SK-N-DZ (cell line): ENCODE results near the gene PCMTD2. TPM values are rescaled to one million over a fixed set of nuclear protein-coding genes. Genes with fewer than 3 reads are reported as not detected.

ENCODE experiments used
- DNase-seq: peaks from one replicate; pipeline ENCODE4 v3.0.0-alpha.2; 2015; ENCODE audit warnings: low spot score
- polyA plus RNA-seq, 2 experiments: library from polyadenylated mRNA; depleted of rRNA; stranded (reverse); fragments of >200 nt; gene quantifications; 2 replicates each; pipeline ENCODE4 v1.2.3, GENCODE V29; 2014

PCMTD2 gene
- 227 and 236 TPM in 2 replicates for polyA plus RNA-seq (2014; cell fraction: cytosol; rRNA removed)
- 191 and 206 TPM in 2 replicates for polyA plus RNA-seq (2014; cell fraction: nucleus; rRNA removed)

DNA sequence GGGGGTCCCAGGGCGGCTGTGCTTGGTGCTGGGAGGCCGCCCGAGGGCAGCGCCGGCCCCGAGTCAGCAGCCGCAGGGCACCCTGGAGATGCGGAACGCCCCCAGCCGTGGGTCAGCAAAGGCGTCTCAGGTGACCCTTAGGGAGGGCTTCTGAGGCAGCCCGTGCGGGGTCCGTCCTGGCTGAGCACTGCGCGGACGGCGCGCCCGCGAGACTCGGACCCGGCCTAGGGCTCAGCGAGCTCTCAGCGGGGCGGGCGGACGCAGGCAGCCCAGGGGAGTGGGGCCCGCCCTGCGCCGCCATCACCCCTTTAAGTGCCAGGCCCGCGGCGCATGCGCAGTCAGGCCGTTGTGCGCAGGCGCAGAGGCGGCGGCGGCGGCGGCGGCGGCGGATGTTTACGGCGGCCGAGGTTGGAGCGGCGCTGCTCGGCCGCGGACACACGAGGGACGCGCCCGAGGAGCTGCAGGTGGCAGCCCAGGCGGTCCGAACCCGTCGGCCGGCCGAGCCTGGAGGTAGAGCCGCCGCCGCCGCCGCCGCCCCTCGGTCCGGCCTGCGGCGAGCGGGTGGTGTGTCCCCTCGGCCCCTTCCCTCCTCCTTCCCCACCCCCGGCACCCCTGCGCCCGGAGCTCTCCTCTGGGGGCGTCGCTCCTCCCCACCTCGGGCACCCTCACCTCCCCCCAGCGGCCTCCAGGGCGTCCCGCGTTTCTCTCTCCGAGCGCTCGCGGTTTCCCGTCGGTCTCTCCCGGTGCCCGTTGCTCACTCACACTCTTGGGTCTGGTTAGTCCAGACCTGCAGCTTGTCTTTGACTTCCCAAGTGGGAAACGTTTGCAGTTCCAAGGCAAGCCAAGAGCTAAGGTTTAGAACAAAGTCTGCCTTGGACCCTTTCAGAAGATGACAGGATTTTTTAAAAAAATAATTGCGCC lies at the start of gene PCMTD2:
TSS of gene PCMTD2 (plus strand) at position 388 of the 921 bp plus-strand sequence. CDS start 4,218 bp downstream, outside the sequence.
- DNase-seq, result peak; percentile 94

GRCh38 chr20:64206614-64207013 lies 48.9 kb upstream of the PCMTD2 start:
- no peak for DNase-seq

GRCh38 chr20:64207641-64208590 lies 47.6 kb upstream of the PCMTD2 start:
- DNase-seq, result no peak

DNA sequence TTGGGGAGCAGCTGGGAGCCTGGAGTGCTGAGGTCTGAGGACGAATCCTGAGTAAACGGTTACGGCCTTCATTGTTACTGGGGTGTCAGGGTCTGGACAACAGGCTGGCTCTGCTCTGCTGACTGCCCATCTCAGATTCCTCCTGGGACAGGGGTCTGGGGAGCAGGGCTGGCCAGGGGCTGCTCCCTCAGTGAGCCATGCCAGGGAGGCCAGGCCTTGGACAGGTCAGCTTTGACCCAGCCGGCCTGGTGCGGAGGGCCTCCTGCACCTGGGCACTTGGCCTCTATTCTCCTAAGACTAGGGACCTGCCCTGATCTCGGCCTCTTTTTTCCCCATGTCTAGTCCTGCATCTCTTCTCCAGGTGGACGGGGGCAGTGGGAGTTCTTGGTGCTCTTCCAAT lies 46.4 kb upstream of the PCMTD2 start:
- no peak for DNase-seq

DNA sequence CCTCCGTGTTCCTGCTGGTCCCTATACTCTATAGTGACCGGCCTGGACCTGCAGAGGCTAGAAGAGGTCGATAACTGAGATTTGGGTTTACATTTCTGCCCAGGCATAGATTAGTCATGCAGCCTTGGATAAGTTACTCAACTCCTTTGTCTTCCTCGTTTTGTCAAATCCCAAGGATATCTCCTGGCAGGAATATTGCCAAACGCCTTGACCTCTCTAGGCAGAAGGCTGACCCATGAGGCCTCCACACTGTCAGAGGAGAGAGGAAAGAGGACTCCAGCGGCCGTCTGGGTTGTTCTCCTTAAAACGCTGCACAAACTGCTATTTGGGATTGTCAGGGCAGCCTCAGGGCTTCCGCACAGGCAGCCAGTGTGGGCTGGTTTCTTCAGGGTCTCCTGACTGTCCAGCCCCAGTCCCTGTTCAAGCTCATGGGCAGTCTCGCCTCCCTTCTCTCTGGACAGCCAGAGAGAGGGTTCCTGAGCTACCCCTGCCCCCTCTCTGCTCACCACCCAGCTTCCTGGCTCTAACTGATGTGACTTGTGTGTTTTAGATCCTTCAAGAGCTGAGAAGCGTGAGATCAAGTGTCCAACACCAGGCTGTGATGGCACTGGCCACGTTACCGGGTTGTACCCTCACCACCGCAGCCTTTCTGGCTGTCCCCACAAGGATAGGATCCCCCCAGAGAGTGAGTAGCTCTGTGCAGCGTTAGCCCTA lies 44.7 kb upstream of the PCMTD2 start:
- DNase-seq, result no peak

DNA sequence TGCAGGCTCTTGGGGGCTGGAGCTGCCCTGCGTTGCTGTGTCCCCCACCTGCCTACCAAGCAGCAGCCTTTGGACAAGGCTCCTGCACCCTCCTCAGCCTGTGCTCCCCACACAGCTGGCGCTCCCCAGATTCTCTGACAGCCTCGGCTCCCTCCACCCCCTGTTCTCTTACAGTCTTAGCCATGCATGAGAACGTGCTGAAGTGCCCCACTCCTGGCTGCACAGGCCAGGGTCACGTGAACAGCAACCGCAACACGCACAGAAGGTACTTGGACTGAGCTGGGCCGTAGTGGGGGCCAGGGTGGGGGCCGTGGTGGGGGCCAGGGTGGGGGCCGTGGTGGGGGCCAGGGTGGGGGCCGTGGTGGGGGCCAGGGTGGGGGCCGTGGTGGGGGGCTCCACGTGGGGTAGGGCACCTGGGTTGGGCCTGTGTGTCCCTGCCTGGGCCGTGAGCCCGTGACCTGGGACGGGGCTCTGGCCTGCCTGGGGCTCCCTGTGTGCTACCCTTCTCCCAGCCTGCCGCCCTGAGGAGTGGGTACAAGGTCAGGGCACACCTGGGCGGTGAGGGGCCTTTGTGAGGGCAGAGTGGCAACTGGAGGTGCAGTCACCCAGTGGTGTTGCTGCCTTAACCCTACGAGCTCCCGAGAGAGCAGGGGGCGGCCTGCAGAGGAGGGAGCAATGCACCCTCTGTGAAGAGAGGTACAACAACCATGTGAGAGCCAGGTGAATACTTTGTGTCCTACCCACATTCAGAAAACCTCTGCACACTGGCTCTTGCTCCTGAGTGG lies 43.5 kb upstream of the PCMTD2 start:
- no peak for DNase-seq

DNA sequence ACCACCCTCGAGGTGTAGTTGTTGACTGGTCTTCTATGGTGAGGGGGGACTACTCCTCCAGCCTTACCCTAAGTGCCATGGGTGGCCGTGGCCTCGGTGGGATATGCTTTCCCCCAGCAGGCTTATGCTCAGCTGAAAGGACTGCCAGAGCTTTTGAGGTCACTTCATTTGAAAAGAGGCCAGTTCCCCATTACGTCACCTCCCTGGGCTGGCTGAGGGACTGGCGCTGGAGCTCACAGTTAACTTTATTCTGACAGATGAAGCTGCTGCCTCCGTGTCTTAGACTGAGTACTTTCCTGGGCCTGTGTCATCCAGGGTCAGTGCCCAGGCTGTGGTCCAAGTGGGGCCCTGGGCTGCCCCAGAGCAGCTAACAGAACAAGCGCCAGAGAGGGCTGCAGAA lies 42.8 kb upstream of the PCMTD2 start:
- no peak for DNase-seq

DNA sequence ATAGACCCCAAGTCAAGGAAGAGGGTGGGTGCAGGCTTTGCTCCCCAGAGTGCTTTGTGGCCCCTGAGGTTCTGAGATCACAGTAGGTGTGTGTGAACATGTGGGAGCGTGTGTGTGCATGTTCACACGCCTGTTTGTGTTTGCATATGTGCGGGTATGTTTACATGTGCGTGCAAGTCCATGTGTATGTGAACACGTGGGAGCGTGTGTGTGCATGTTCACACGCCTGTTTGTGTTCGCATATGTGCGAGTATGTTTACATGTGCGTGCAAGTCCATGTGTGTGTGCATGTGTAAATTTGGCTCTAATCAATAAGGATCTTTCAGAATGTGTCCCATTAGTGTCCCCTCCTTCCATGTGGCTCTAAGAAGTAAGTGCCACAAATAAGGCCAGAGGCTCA lies 41.4 kb upstream of the PCMTD2 start:
- no peak for DNase-seq

DNA sequence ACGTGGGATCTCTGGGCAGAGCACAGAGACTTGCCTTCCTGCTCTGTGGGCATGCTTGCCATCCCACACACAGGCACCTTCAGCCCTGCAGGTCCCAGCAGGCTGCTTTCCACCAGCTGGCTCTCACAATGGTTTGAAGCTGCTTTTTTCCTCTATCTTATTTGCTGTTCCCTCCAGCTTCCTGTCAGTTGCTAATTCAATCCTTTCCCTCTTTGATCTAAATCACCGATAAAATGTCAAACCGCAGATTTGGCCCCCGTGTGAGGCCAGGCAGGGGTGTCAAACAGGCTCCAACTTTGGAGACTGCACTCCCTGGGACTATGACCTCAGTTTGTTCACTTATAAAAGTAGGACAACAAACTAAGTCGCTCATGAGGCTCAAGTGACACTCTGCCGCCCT lies 40.6 kb upstream of the PCMTD2 start:
- no peak for DNase-seq

DNA sequence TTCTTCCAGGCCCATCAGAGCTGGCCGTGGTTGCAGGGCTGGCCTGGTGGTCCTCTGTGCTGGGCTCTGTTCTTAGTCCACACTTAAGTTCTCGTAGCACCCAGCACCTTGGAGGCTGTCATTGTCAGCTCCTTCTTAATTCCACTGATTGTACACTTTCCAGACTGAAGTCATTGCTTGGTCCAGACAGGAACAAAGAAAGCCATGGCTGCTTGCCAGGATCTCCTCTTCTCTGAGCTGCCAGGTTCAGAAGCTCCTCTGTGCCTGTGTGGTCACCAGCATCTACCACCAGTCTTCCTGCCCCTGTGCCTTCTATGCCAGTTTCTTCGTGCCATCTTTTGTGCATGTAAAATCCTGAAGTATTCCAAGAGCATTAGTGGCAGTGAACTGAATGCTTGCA lies 39.5 kb upstream of the PCMTD2 start:
- no peak for DNase-seq

- no peak for DNase-seq
Observed at GRCh38 chr20:64216910-64217309, 38.6 kb upstream of the PCMTD2 start.

GRCh38 chr20:64217539-64218221 lies 37.9 kb upstream of the PCMTD2 start:
- no peak for DNase-seq

GRCh38 chr20:64219202-64219601 lies 36.3 kb upstream of the PCMTD2 start:
- DNase-seq, result no peak

DNA sequence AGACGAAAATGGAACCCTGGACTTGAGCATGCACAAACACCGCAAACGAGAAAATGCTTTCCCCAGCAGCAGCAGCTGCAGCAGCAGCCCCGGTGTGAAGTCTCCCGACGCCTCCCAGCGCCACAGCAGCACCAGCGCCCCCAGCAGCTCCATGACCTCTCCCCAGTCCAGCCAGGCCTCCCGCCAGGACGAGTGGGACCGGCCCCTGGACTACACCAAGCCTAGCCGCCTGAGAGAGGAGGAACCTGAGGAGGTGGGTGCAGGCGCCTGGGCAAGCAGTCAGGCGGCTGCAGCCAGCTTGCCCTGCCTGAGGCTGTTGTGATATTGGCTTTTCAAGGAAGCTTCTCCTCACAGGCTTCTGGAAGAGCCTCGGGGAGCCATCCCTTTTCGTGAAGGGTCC lies 35.8 kb upstream of the PCMTD2 start:
- DNase-seq, result no peak

DNA sequence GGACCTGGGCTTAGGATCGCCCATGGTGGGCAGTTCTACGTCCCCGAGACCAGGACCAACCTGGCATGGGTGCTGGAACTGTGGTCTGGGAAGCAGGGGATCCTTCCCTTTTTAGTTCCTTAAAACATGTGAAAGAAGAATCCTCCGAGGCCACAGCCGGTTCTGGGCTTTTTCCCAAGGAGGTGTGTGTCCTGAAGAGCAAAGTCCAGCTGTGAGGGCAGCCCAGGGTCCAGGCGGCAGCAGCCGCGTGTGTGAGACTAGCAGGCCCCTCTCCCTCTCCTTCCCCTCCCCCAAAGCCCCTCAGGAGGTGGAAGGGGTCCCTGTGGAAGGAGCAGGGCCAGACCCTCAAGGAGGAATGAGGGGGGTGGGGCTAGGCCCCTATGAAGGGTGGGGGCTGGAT lies 35.1 kb upstream of the PCMTD2 start:
- no peak for DNase-seq

- no peak for DNase-seq
Observed at GRCh38 chr20:64220891-64221527, 34.5 kb upstream of the PCMTD2 start.

DNA sequence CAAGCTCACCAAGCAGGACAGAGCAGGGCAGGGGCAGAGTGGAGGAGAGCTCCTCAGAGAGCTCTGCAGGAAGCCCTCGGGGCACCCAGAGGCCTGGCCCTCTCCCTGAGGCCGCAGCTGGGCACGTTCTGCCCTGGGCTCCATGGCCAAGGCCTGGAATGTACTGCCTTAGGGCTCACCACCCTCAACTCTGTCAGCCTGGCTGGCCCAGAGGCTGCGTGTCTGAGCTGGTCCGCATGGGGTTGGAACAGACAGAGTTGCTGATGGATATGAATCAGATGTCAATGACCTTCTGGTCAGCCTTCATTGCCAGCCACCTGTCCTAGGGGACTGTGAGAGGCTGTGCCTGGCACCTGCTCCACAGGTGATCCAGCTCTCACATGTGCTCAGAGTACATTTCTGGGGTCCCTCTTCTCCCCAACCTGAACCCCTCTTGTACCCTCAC lies 33.2 kb upstream of the PCMTD2 start:
- DNase-seq, result no peak

DNA sequence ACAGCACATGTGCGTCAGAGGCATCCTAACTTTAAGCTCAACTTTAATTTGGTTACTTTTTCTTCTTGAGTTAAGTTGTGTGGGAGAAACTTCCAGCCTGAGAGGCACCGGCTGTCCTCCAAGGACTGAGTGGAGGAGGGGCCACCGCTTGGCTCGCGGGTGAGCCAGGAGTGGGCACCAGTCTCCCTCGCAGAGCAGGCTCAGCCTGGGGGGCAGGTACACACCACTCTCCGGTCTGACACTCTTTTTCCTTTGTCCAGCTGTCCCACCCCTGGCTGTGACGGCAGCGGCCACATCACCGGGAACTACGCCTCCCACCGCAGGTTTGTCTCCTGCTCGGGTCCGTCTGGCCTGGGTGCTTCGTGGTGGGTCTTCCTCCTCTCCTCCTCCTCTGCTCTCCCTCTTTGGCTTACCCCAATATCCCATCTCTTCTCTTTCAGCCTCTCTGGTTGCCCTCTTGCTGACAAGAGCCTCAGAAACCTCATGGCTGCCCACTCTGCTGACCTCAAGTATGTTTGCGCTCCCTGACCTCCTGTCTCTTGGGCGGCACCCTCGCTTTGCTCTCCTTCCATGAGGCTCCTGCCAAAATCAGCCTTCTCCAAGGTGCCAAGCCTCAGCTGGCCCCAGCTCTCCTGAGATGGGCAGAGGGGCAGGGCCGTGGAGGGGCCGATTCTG lies 32.6 kb upstream of the PCMTD2 start:
- DNase-seq, result no peak

DNA sequence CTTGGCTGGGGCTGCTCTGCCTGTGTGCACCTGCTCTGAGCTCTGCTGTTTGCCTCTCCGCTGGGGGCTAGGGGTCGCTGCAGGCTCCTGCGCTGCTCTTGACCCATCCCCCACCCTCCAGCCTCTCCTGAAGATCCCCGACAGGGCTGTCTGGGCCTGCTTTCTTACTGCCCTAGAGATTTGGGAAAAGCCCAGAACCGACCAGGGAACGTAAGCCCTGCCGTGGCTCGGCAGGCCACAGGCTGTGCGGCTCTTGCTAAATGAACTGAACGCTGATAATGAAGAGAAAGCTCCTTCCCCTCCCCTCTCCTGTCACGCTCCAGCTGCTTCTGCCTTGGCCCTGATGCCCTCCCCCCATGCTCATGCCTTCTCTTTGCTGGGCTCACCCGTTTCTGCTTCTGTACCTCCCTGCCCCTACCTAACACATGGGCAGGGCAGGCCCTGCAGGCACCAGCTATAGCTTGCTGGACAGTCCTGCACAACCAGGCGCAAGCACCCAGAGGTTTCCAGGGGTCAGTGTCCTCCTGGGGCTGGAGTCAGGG lies 32.0 kb upstream of the PCMTD2 start:
- DNase-seq, result peak; percentile 76
